ENCODE measurements around the gene CDYL.

The CDYL gene

DNA sequence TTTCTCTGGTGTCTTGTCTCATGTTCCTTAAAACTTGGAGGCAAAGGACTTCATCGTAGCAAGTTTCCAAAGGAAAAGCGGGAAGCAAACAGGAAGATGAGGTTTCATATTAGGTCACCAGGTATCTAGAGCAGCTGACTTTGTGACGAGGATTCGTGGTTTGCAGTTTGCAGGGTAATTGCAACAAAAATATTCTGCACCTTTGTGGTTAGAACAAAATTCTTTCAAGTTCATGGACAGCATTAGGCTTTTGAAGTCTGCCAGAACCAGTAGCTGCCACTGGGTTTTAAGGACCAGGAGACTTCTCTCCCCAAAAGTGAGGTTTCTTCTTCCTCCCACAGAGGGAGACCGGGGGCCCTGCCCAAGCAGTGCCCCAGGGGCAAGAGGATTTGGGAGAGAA, 164.2 kb downstream of the CDYL start:
- intact Hi-C loops (cut with DNase I) = no loop called here
- peak in 1 of 42 donors; percentile 28 for DNase-seq

DNA sequence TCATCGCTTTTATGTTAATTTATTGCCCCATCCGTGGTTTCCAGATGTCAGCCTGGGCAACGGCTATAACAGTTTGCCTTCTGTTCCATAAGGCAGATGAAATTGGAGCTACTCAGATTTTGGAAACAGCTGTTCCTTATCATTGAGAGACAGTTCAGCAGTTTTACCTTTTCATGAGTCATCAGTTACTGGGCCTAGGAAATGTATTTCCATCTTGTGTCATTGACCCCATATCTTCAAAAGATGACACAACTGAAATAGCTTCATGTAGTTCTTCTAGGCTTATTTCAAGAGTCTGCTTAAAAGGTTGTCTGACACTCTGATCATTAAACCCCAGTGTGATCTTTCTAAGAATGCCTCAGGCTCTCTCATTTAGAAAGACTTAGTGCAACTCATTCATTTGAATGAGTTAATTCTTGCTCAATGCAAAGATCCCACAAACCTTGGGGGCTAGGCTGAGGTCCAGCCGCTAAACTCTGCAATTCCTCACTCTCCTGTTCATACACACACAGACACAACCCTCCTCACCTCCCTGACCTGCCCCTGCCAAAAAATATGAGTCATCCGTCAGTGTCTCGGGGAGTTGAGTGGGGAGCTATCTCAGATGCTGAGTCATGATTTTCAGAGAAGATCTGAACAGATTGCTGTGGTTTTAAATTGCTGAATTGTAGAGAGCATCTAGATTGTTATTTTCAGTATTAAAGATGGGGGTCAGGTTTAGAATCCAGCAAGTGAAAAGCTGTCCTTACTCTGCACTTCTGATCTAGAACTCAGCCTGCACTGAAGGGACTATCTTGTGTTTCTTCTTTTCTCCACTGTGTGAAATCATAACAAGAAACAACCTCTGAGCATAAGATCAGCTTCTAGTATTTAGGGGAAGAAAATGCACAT, 165.8 kb downstream of the CDYL start:
- peak in 30 of 42 donors; percentile 16 to 84 (median 54) for DNase-seq
- intact Hi-C loops (cut with DNase I) = no loop called here

- intact Hi-C loops (cut with DNase I) = no loop called here
- DNase-seq = peak in 1 of 42 donors; percentile 36
Measured at GRCh38 chr6:4942673-4943009, 166.4 kb downstream of the CDYL start.

GRCh38 chr6:4943716-4944115, 167.5 kb downstream of the CDYL start:
- no peak for DNase-seq
- intact Hi-C loops (cut with DNase I) = no loop called here

- peak in 1 of 42 donors; percentile 28 for DNase-seq
- intact Hi-C loops (cut with DNase I) = no loop called here
Measured at GRCh38 chr6:4944325-4944724, 168.1 kb downstream of the CDYL start.

GRCh38 chr6:4946521-4946920, 170.3 kb downstream of the CDYL start:
- peak in 1 of 42 donors; percentile 26 for DNase-seq
- intact Hi-C loops (cut with DNase I) = no loop called here

GRCh38 chr6:4947716-4948115, 171.5 kb downstream of the CDYL start:
- intact Hi-C loops (cut with DNase I) = no loop called here

GRCh38 chr6:4948781-4949450, 172.7 kb downstream of the CDYL start:
- intact Hi-C loops (cut with DNase I) = no loop called here
- DNase-seq = peak in 1 of 42 donors; percentile 16

More at GRCh38 chr6:4947716-4948115, 171.5 kb downstream of the CDYL start:
- peak in 20 of 42 donors; percentile 24 to 75 (median 37) for DNase-seq

DNA sequence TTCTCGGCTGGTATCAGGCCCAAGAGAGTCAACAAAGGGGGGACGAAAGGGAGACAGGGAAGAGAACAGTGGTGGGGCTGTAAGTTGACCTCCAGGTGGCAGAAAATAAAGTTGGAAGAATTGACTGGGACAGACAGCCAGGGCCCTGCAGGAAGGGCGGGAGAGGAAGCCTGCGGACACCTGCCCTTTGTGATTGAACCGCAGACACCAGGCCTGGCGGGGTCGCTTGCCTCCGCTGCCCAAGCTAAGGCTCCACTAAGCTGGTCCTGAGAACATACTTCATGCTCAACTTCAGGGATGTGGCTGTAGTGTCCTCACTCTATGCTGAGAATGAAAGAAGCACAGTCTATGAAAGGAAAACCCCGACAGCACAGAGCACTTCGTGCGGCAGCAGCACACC, 173.9 kb downstream of the CDYL start:
- peak in 1 of 42 donors; percentile 17 for DNase-seq
- intact Hi-C loops (cut with DNase I) = no loop called here

DNA sequence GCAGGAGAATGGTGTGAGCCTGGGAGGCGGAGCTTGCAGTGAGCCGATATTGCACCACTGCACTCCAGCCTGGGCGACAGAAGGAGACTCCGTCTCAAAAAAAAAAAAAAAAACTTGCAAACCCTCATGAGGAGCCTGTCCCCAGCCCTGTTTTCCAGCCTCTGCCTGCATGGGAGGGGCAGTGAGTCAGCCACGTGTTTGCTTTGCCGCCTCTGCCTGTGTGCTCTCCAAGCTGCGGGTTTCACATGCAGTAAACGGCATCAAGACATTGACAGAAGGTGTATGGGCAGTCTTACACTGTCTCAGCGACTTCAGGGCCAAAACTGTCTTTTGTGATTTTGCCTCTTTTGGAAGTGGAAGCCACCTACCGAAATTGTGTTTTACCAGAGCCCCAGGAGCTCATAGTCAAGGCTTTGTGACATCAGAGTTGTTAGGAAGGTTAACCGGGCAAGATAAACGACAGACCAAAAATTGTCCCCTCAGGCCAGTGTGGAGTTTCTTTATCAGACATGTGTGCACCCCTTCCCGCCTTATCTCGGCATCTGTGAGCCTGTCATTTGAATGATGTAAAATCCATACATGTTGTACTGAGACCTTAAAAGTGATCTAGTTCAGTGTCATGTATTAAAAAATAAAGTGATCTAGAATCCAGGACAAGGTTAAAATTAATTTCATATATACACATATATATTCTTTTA, 174.8 kb downstream of the CDYL start:
- peak in 1 of 42 donors; percentile 35 for DNase-seq
- intact Hi-C loops (cut with DNase I) = no loop called here

DNA sequence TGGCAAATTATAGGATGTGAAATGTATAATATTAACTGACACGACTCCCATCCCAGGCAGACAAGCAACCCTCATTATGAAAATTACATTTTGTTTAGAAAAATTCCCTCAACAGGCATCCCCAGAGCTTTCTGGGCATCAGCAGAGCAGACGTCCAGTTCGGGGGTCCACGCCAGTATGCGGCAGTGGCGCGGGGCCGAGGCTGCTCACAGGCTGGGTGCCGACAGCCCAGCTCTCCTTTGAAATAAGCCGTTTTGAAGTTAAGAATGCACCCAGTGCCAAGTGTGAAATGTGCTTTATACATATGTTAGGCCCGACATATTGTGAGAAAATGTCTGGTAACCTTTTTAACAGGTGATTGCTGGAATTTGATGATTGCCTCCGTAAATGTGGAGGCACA, 177.2 kb downstream of the CDYL start:
- intact Hi-C loops (cut with DNase I) = no loop called here
- no peak for DNase-seq

GRCh38 chr6:4956625-4957024, 180.4 kb downstream of the CDYL start:
- intact Hi-C loops (cut with DNase I) = no loop called here
- no peak for DNase-seq

DNA sequence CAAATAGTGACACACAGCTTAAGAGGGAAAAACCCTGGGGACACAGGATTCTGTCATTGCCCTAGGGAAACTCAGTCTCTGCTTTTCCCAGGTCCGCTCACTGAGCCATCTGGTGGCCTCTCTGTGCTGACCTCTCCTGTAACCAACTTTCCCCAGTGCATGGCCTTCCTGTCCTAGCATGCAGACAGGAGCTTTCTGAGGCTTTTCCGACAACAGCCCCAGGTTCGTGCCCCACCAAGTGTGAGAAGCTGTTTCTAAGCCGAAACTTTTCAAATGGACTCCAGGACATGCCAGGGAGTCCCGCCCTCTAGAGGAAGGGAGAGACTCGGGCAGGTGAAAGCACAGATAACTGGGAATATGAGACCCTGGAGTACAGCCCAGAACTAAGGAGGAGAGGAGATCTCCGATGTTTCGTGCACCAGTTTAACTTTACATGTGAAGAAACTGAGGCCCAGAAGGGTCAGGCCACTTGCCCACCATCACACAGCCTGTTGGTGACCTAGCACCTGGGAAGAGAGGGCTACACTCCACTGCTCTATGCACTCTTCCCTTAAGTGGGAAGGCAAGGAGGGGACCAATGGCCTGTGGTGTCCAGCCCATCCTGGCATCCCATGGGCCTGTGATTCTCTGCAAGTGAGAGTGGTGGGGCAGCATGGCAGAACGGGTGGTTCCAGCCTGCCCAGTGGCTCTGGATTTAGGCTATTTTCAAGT, 181.5 kb downstream of the CDYL start:
- DNase-seq = no peak
- intact Hi-C loops (cut with DNase I) = no loop called here

DNA sequence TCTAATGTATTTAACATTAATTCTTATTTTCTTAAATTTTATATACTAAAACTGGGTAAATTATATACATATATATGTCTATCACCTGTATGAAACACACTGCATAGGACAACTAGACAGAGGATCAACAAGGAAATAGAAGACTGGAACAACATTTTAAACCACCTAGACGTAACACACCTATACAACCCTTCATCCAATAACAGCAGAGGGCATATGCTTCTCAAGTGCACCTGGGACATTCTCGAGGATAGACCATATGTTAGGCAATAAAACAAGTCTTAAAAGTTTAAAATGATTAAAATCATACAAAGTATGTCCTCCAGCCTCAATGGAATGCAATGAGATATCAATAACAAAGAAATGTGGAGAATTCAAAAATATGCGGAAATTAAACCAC, 182.4 kb downstream of the CDYL start:
- intact Hi-C loops (cut with DNase I) = no loop called here
- no peak for DNase-seq

DNA sequence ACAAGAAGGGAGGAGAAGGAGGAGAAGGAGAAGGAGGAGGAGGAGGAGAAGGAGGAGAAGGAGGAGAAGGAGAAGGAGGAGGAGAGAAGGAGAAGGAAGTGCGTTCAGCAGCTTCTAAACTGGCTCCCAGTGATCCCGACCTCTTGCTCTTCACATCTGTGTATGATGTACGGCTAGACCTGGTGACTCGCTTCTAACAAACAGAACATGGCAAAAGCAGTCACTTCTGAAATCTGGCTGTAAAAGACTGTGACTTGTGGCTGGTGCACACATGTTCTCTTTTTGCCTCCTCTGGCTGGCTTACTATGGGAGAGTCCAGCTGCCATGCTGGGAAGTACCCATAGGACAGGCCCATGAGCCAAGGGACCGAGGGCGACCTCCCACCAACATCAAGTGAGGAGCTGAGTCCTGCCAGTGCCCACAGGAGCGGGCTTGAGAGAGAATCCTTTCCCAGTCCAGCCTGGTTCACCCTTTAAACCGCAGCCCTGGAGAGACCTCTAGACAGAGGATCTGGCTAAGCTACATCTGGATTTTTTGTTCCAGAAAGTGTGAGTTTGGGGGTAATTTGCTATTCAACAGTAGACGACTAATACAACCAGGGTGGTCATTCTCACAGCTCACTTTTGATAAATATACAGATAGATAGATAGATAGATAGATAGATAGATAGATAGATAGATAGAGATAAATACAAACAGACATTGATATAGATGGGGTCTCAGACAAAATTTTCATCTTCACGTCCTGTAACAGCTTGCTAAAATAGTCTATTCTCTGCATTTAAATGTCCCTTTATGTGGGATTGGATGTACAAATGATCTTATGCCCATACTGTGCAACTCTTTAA, 185.3 kb downstream of the CDYL start:
- no peak for DNase-seq
- intact Hi-C loops (cut with DNase I) = no loop called here

DNA sequence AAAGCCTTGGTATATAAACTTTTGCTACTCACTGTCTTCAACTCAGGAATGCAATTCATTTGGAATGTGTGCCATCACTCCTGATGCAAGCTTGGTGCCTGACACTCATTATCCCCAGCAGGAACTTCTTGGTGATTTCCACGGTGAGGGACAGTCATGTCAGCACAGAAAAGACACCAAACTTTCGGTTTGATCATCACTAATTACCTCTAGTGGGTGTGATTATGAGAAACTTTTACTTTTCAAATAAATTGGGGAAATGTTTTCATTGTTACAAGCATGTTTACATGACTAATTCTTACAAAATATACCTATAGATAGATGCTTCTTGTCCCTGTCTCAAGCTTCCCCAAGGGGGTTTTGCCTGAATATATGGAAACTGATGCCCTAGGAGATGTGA, 186.7 kb downstream of the CDYL start:
- DNase-seq = no peak
- intact Hi-C loops (cut with DNase I) = no loop called here

GRCh38 chr6:4964675-4965561, 188.7 kb downstream of the CDYL start:
- DNase-seq = peak in 35 of 42 donors; percentile 16 to 73 (median 49)
- intact Hi-C loops (cut with DNase I) = no loop called here

Measured in head of caudate nucleus (tissue), 42 donors.